A549 (cell line): ENCODE data around the gene ZC3H7A. TPM values are rescaled to one million over a fixed set of nuclear protein-coding genes. Genes with fewer than 3 reads are reported as not detected.

ENCODE experiments used
- ATAC-seq, 2 experiments: fragments of 200-7000 bp in 1 of 2; fragments of >200 bp in 1 of 2; cut with Nextera tagmentation in 1 of 2; cut with Tn5 transposase in 1 of 2; 3 replicates each; pipeline versions ENCODE4 v1.8.0 to v1.9.1; 2018 to 2020; ENCODE audit warnings: mild to moderate bottlenecking in 1 of 2, moderate library complexity in 1 of 2
- CTCF ChIA-PET: fragments of 300-600 bp; sonication (Branson Sonifier 250); formaldehyde crosslinking; extraction: SDS; loops from one replicate; lab custom pipeline; 2021; ENCODE audit warnings: antibody characterized with exemption, inconsistent platforms; lab: Yijun Ruan, JAX
- POLR2A ChIA-PET: fragments of 350-600 bp; formaldehyde crosslinking; extraction: SDS; loops from one replicate; lab custom pipeline; 2021; ENCODE audit warnings: antibody characterized with exemption, inconsistent platforms; lab: Yijun Ruan, JAX
- DNase-seq, 2 experiments: peaks; one replicate each; pipeline versions ENCODE4 v3.0.0 to v3.0.0-alpha.2; 2011 to 2016; ENCODE audit warnings: low read depth in 1 of 2, low spot score in 1 of 2
- FAIRE-seq: peaks from 2 replicates; lab custom pipeline; 2011; peaks lifted over from hg19 to GRCh38; lab: Jason Lieb, UNC
- H3K27ac ChIP-seq, 2 experiments: fragments of >200 bp; sonication (Bioruptor Twin); formaldehyde crosslinking; 3 replicates each; pipeline ENCODE4 v1.5.1; 2016 to 2017
- H3K4me1 ChIP-seq: fragments of >200 bp; sonication (Bioruptor Twin); formaldehyde crosslinking; 3 replicates; pipeline ENCODE4 v1.6.1; 2016
- H3K4me2 ChIP-seq: fragments of >200 bp; sonication (Bioruptor Twin); formaldehyde crosslinking; 3 replicates; pipeline ENCODE4 v1.6.1; 2016
- H3K4me3 ChIP-seq: fragments of >200 bp; sonication (Bioruptor Twin); formaldehyde crosslinking; 3 replicates; pipeline ENCODE4 v1.5.1; 2016
- H3K9me3 ChIP-seq: fragments of >200 bp; sonication (Bioruptor Twin); formaldehyde crosslinking; 3 replicates; pipeline ENCODE4 v1.6.1; 2016
- BHLHE40 ChIP-seq: IDR thresholded peaks from 2 replicates; pipeline ENCODE4 v1.6.1; 2012; ENCODE audit warnings: low read depth, low read length, inconsistent platforms
- CBX2 ChIP-seq: fragments of 200-600 bp; sonication (generic); IDR thresholded peaks from 2 replicates; pipeline ENCODE4 v1.6.1; 2016; ENCODE audit warnings: low read depth, mild to moderate bottlenecking, borderline replicate concordance
- CHD2 ChIP-seq: fragments of 150-350 bp; IDR thresholded peaks from 2 replicates; pipeline ENCODE4 v1.6.1; 2014; ENCODE audit warnings: low read length; ENCODE audit not compliant: partially characterized antibody
- CHD4 ChIP-seq: fragments of 200-600 bp; sonication (generic); IDR thresholded peaks from 2 replicates; pipeline ENCODE4 v1.6.1; 2016; ENCODE audit warnings: antibody characterized with exemption, mild to moderate bottlenecking, borderline replicate concordance
- EHF ChIP-seq: fragments of 250-450 bp; sonication (Bioruptor Pico); IDR thresholded peaks from 2 replicates; pipeline ENCODE4 v1.5.0; 2020; ENCODE audit warnings: mild to moderate bottlenecking
- EP300 ChIP-seq, 2 experiments: fragments of >200 bp; sonication (Bioruptor Twin); formaldehyde crosslinking; IDR thresholded peaks; 2 replicates in 1 of 2; 3 replicates in 1 of 2; pipeline ENCODE4 v1.6.1; 2016 to 2017
- FOSB ChIP-seq: fragments of 250-450 bp; sonication (Bioruptor Pico); IDR thresholded peaks from 2 replicates; pipeline ENCODE4 v1.5.0; 2020; ENCODE audit warnings: mild to moderate bottlenecking, moderate library complexity
- FOXS1 ChIP-seq: fragments of 250-450 bp; sonication (Bioruptor Pico); IDR thresholded peaks from 2 replicates; pipeline ENCODE4 v1.5.0; 2020; ENCODE audit warnings: mild to moderate bottlenecking, moderate library complexity
- HOXB13 ChIP-seq: fragments of 250-450 bp; sonication (Bioruptor Pico); IDR thresholded peaks from 2 replicates; pipeline ENCODE4 v1.5.0; 2020; ENCODE audit warnings: low read depth, mild to moderate bottlenecking, moderate library complexity
- JUNB ChIP-seq: fragments of >200 bp; sonication (Bioruptor Twin); formaldehyde crosslinking; IDR thresholded peaks from 2 replicates; pipeline ENCODE4 v1.6.1; 2016
- MAFK ChIP-seq: fragments of 450-650 bp; IDR thresholded peaks from 2 replicates; pipeline ENCODE4 v1.6.1; 2014; ENCODE audit not compliant: partially characterized antibody
- MYC ChIP-seq: IDR thresholded peaks from 2 replicates; pipeline ENCODE4 v1.6.1; 2012; ENCODE audit warnings: mild to moderate bottlenecking, inconsistent platforms, low read length, improper control_type of control experiment, borderline replicate concordance
- NFE2L2 ChIP-seq: fragments of 150-350 bp; conservative IDR thresholded peaks from 2 replicates; pipeline ENCODE4 v1.6.1; 2014; ENCODE audit warnings: low read length
- NR3C1 ChIP-seq: fragments of >200 bp; sonication (Bioruptor Twin); formaldehyde crosslinking; IDR thresholded peaks from 3 replicates; pipeline ENCODE4 v1.6.1; 2017
- RAD21 ChIP-seq, 2 experiments: fragments of >200 bp in 1 of 2; sonication (Bioruptor Twin) in 1 of 2; formaldehyde crosslinking in 1 of 2; IDR thresholded peaks in 1 of 2; conservative IDR thresholded peaks in 1 of 2; 2 replicates in 1 of 2; 3 replicates in 1 of 2; pipeline ENCODE4 v1.6.1; 2012 to 2018; ENCODE audit warnings: inconsistent platforms in 1 of 2
- RARB ChIP-seq: fragments of 250-450 bp; sonication (Bioruptor Pico); IDR thresholded peaks from 2 replicates; pipeline ENCODE4 v1.8.0; 2021; ENCODE audit warnings: mild to moderate bottlenecking, moderate library complexity
- TFCP2L1 ChIP-seq: fragments of 250-450 bp; sonication (Bioruptor Pico); IDR thresholded peaks from 2 replicates; pipeline ENCODE4 v1.5.0; 2021; ENCODE audit warnings: mild to moderate bottlenecking
- TP53 ChIP-seq: fragments of 250-450 bp; sonication (Bioruptor Pico); IDR thresholded peaks from 2 replicates; pipeline ENCODE4 v1.5.0; 2021; ENCODE audit warnings: mild to moderate bottlenecking, moderate library complexity
- ZC3H11A ChIP-seq: fragments of 450-650 bp; IDR thresholded peaks from 2 replicates; pipeline ENCODE4 v1.6.1; 2014; ENCODE audit warnings: antibody characterized with exemption, mild to moderate bottlenecking
- WGBS: methylation state at CpG from one replicate; pipeline ENCODE4 v1.1.6; 2017; ENCODE audit errors: missing lambda C conversion rate; 5-methylcytosine and 5-hydroxymethylcytosine counted together
- polyA plus RNA-seq, 4 experiments: library from polyadenylated mRNA; depleted of rRNA in 3 of 4; stranded (reverse); fragments of >200 nt; fragmentation: RNase III in 1 of 4; extraction: RNeasy Plus Mini Kit Qiagen cat#74134 plus additional on column Dnase treatment in 1 of 4; gene quantifications; 2 replicates in 3 of 4; 3 replicates in 1 of 4; pipeline ENCODE4 v1.2.3, GENCODE V29; 2011 to 2017
- TF ChIP-seq, protein P1 (sequence below): fragments of 250-450 bp; sonication (Bioruptor Pico); IDR thresholded peaks from 2 replicates; pipeline ENCODE4 v1.5.0; 2020; ENCODE audit warnings: low read depth, mild to moderate bottlenecking, moderate library complexity
- TF ChIP-seq, protein P2 (sequence below): fragments of >200 bp; sonication (Bioruptor Twin); formaldehyde crosslinking; IDR thresholded peaks from 3 replicates; pipeline ENCODE4 v1.6.1; 2016
- TF ChIP-seq, protein P3 (sequence below): fragments of 450-650 bp; IDR thresholded peaks from 2 replicates; pipeline ENCODE4 v1.6.1; 2014; ENCODE audit warnings: antibody characterized with exemption

The ZC3H7A gene
- polyA plus RNA-seq, 2 of the 4 experiments (the other 2 are of a cell fraction), result 33.8 to 41.5 TPM

DNA sequence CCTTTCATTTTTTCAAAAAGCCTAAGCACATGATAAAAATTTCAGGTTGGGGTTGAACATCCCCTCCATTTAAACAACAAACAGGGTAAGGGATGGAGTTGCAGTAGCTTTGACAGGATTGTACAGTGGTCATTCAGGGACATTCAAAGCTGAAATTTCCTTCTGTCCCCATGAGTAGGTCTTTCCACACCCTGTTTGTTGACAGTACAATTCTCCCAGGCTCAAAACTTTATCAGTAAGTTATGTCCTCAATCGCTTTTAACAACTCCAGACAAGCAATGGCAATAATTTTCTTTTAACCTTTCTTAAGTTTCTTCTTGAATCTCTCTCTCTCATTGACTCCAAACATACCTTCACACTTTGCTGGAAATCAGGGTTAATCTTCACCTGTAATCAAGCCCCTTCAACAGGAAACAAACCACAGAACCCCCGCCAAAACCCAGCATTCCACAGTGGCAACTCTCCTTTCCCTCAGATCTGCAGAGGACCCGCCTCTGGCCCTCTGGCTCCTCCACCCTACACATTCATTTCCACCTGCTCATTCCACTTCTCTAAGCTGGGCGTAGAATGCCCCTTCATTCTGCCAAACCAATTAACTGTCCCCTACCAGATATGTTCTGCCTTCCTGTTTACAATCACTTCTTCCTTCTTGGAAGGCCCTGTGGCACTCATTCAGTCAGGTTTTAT lies 75.1 kb downstream of the ZC3H7A start:
- Histone ChIP-seq H3K9me3 (no peaks in the 10 kb centered on the region), H3K27ac (no peak overlapping the region), H3K4me3 (no peak overlapping the region), H3K4me2 (no peak overlapping the region), H3K4me1 (peaks cover 15% of the 10 kb centered on the region; the same call in 2 of the 3 replicates)
- POLR2A ChIA-PET, result no interaction called here
- no peak for DNase-seq
- TF ChIP-seq, protein P1, sequence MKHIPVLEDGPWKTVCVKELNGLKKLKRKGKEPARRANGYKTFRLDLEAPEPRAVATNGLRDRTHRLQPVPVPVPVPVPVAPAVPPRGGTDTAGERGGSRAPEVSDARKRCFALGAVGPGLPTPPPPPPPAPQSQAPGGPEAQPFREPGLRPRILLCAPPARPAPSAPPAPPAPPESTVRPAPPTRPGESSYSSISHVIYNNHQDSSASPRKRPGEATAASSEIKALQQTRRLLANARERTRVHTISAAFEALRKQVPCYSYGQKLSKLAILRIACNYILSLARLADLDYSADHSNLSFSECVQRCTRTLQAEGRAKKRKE (CRISPR knock-in tag), result no peak
- TF ChIP-seq FOXS1 (CRISPR knock-in tag) (no peak), HOXB13 (CRISPR knock-in tag) (no peak), BHLHE40 (no peak)
- CTCF ChIA-PET, result interaction anchor here (1.2 to 14.3 kb wide), 3 partner anchors 22 to 322 kb away, joined by 3 to 344 read pairs (median 3); no protein-coding TSS in a partner anchor
- WGBS, result 90% methylated on average over 4 of the region's 4 CpGs
- FAIRE-seq, result no peak
- ATAC-seq, result no peak

DNA sequence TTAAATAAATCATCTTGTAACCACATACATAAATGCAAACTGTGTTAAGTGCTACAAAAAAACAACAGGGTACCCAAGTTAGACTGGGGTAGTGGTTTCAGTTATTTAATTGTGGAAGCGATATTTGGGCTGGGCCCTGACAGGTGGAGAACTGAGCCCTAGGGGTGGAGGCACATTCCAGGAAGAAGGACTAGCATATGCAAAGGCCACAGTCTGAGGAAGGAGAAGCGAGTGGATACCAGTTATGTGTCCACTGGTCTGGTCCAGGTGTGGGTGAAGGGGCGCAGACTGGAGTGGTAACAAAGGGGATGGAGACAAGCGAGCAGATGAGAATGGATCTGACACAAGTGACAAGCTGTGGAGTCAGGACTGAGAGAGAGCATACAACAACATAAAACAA lies 77.3 kb downstream of the ZC3H7A start:
- ChIA-PET POLR2A (no interaction called here), CTCF (interaction anchor here (0.8 to 14.3 kb wide), 6 partner anchors 21 to 755 kb away, joined by 3 to 344 read pairs (median 4); no protein-coding TSS in a partner anchor)
- FAIRE-seq (no peak), DNase-seq (no peak), ATAC-seq (no peak)
- Histone ChIP-seq H3K27ac (no peak overlapping the region), H3K4me1 (peaks cover 21% of the 10 kb centered on the region), H3K4me2 (no peak overlapping the region), H3K4me3 (no peak overlapping the region), H3K9me3 (no peaks in the 10 kb centered on the region)
- WGBS, result 91% methylated on average over 4 of the region's 4 CpGs
- TF ChIP-seq, protein P2, sequence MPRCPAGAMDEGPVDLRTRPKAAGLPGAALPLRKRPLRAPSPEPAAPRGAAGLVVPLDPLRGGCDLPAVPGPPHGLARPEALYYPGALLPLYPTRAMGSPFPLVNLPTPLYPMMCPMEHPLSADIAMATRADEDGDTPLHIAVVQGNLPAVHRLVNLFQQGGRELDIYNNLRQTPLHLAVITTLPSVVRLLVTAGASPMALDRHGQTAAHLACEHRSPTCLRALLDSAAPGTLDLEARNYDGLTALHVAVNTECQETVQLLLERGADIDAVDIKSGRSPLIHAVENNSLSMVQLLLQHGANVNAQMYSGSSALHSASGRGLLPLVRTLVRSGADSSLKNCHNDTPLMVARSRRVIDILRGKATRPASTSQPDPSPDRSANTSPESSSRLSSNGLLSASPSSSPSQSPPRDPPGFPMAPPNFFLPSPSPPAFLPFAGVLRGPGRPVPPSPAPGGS, result no peak
- TF ChIP-seq EHF (CRISPR knock-in tag) (no peak), CHD2 (no peak), ZC3H11A (no peak), NR3C1 (no peak)

DNA sequence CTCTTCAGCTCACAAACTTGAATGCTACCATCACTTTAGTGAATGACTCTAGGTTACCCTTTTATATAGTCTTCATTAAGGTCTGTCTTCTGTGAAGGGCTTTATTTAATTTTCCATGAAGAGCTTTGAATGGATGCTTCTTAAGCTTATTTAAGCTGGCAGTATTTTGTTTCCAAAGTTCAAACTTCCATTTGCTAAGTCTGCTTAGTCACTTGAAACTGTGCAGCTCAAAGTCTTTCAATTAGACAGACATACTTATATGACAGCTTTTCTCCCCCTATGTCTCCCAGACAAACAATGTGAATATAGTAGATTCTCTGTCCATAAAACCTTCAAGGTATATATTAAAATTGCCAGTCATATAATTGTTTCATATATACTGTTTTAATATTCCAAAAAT lies 77.9 kb downstream of the ZC3H7A start:
- ChIA-PET CTCF (interaction anchor here (1.2 to 14.3 kb wide), 4 partner anchors 46 to 755 kb away, joined by 4 to 344 read pairs (median 4); no protein-coding TSS in a partner anchor), POLR2A (no interaction called here)
- H3K4me1 ChIP-seq, result peaks cover 21% of the 10 kb centered on the region
- no peak for TF ChIP-seq EHF (CRISPR knock-in tag)
- no peak for TF ChIP-seq CBX2
- TF ChIP-seq EP300 (IDR thresholded peaks at IDR 0.05), result no peak
- no peak for TF ChIP-seq RAD21 (conservative IDR thresholded peaks at IDR 0.05 in 1 of 2, IDR thresholded peaks at IDR 0.05 in 1 of 2)
- no peak for TF ChIP-seq TP53
- no peak for TF ChIP-seq MAFK
- H3K4me3 ChIP-seq, result no peak overlapping the region
- no peak overlapping the region for H3K27ac ChIP-seq
- DNase-seq (no peak), ATAC-seq (no peak), FAIRE-seq (no peak)
- no peaks in the 10 kb centered on the region for H3K9me3 ChIP-seq
- no peak overlapping the region for H3K4me2 ChIP-seq

DNA sequence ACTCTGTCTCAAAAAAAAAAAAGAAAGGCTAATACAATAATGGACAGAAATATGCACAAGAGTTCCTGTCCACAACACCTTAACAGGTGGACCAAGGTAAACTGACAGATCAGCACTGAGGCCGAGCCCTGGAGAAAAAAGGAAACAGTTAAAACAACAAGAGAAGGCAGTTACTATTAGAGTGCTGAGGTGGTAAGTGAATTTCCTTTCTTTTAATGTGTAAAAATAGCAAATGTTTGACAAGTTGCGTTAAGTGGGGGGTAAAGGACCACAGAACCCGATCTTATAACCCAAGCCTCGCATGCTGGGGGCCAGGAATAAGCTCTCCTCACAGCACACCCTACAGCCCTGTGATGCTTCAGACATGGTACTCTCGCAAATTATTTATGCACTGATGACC lies 79.2 kb downstream of the ZC3H7A start:
- no peak for ATAC-seq
- WGBS, result 89% methylated on average over 5 of the region's 5 CpGs
- POLR2A ChIA-PET, result no interaction called here
- no peaks in the 10 kb centered on the region for H3K9me3 ChIP-seq
- no peak overlapping the region for H3K27ac ChIP-seq
- TF ChIP-seq RARB (CRISPR knock-in tag) (no peak), CBX2 (no peak), FOSB (CRISPR knock-in tag) (no peak), NFE2L2 (no peak), MYC (no peak), CHD4 (no peak), JUNB (no peak), TFCP2L1 (CRISPR knock-in tag) (no peak)
- TF ChIP-seq, protein P3, sequence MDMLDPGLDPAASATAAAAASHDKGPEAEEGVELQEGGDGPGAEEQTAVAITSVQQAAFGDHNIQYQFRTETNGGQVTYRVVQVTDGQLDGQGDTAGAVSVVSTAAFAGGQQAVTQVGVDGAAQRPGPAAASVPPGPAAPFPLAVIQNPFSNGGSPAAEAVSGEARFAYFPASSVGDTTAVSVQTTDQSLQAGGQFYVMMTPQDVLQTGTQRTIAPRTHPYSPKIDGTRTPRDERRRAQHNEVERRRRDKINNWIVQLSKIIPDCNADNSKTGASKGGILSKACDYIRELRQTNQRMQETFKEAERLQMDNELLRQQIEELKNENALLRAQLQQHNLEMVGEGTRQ, result no peak
- peaks cover 21% of the 10 kb centered on the region for H3K4me1 ChIP-seq
- DNase-seq, result no peak
- CTCF ChIA-PET, result interaction anchor here (1.5 to 14.3 kb wide), 3 partner anchors 45 to 318 kb away, joined by 4 to 344 read pairs (median 4); no protein-coding TSS in a partner anchor
- no peak for FAIRE-seq
- H3K4me3 ChIP-seq, result no peak overlapping the region
- H3K4me2 ChIP-seq, result no peak overlapping the region
